ENCODE results near the gene CYFIP2. TPM values are rescaled to one million over a fixed set of nuclear protein-coding genes. Genes with fewer than 3 reads are reported as not detected.
A peak's percentile ranks its signal among the peaks of the same experiment; 100 is the strongest.
"Not testable (repeated sequence)": the region's sequence is repeated elsewhere in the genome, so short reads cannot be mapped to it uniquely, and the experiment has no call there.

The CYFIP2 gene
- total RNA-seq (ENCODE audit: insufficient read depth, low replicate concordance) = 319 TPM

- peak; percentile 50 for DNase-seq (ENCODE audit: low spot score)
Measured at GRCh38 chr5:157265714-157266285, at the start of gene CYFIP2. TSS of gene CYFIP2 (plus strand) at chr5:157266123. CDS start at chr5:157285362, 19,239 bp downstream.

DNA sequence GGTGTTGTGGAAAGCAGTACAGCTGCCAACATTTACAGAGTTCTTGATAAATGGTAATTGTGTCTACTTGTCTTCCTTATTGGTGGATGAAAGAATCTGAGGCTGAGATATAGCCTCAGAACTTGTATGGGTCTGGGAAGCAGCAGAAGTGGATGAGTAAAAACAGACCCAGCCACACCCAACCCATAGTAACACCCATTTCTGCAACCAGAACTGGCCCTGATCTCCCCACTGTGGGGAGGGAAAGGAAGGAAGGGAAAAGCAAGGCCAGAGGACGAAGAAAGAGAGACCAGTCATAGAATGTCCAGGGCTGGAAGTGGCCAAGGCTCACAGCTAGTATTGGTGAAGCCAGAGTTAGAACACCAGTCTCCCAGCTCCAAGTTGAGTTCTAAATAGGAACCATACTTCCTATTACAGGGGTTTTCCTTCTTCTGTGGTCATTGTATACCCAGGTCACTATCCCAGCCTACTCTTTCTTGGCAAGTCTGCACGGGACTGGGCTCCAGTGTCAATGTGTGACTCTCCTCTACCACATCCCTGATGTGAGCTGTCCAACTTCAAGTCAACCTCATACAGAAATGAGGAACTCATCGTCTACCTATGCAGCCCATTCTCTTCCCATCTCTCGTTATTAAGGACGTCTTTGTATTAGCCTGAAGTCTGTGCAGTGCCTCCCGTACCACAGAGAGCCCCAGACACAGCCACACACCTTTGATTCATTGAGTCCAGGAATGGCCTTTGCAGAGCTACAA, 49.4 kb upstream of the CYFIP2 start:
- peak; percentile 8 for DNase-seq (ENCODE audit: low spot score)

DNA sequence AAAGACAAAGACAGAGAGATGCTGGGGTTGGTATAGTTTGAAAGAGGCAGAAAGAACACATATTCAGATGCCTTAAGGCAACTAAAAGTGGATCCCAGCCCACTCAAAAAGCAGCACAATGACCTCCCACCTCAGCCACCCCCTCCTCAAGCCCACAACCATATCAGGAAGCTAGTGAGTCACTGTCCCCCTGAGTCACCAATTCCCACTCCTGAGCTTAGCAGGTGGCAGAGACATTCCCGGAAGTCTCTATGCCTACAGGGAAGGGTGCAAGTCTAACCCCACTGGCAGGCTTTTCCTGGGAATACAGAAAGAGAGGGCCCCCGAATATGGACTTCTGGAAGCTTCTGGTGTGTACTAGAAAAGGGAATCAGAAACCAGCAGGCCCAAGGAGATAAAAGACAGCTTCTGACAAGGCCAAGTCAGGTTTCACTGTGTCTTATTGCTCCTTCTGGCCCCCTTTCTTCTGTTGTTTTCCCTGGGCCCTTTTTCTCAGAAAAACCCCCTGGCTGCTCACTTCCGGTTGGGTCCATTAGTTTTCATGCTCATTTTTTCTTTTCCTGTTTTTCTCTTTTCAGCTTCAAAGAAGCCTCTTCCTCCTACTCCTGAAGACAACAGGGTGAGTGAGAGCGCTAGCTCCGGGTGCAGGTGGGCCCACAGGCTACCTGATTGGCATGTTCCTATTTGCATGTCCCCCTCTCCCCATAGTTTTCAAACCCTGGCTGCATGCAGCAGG, 48.5 kb upstream of the CYFIP2 start:
- DNase-seq (ENCODE audit: low spot score) = no peak

DNA sequence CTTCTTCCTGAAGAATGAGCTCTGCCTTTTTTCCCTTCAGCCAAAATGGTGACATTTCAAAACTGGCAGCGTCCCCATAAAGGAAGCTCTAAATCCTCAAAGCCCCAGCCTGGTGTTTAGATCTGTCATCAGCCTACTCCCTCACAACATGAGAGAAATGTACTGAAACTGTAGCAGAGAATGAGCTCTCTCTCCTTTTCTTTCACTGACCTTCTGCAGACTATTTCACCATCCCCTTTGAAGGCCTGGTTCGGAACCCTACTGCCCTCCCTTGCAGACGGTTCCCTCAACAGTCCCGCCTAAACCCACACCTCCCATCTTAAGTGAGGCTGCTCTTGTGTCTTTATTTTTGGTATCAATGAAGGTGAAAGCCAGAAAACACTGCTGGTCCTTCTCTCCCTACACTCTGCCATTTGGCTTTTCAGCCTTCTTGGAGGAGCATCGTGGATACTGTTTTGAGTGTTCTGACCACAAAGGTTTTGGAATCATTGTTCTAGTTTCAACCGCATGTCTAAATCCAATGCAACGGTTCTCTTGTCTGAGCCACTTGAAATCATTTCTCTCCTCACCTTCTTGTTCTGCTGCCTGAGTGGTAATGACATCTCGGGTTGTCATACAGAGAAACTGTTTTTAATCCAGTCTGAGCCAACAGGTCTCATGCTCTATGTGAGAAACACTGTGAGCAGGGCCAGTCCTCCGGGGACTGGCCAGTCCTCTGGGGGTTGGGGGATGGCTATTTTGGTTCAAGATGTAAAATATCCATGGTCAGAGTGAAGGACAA, 46.2 kb upstream of the CYFIP2 start:
- peak; percentile 96 for DNase-seq (ENCODE audit: low spot score)

DNA sequence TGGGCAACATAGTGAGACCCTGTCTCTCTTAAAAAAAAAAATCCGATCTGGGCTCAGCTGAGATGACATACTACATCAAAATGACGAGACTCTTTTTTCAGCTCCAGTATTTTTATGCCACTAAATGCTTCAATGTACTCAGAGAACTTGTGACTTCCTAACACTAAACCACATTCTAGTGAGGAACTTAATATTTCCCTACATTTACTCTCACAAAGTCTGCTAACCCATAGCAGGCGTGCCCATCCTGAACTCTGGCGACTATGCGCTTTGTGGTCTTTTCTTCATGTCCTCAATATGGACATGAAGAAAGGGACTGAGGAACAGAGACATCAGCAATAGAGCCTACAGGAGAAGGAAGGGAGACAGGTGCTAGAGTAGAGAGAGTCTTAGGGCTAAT, 44.0 kb upstream of the CYFIP2 start:
- no peak for DNase-seq (ENCODE audit: low spot score)

DNA sequence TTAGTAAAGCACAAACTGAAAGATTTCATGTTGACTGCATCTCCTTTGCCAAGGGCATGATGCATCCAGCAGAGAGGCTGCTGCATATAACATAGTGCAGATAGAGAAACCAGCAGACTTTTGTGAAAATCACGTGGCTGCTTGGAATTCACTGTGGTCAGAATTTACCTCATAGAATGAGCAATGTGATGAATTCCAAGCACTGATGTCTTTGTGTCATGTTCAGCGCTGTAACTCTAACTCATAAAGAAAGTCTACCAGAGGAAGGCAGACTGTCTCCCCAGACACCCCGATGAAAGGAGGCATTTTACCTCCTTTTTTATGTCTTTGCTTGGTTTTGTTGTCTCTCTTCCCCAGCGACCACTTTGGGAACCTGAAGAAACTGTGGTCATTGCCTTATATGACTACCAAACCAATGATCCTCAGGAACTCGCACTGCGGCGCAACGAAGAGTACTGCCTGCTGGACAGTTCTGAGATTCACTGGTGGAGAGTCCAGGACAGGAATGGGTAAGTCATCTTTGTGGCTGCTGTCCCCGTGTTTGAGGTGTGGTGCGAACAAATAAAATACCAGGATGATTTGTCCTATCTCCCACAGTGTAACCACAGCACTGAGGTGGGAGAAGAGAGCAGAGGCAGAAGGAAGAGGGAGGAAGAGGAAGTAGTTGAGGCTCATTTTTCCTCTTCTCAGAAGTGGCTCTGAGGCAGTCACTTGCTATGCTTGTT, 43.3 kb upstream of the CYFIP2 start:
- DNase-seq (ENCODE audit: low spot score) = peak; percentile 51

- no peak for DNase-seq (ENCODE audit: low spot score)
Measured at GRCh38 chr5:157225469-157226422, 40.2 kb upstream of the CYFIP2 start.

GRCh38 chr5:157230610-157231009, 35.3 kb upstream of the CYFIP2 start:
- DNase-seq (ENCODE audit: low spot score) = no peak

- DNase-seq (ENCODE audit: low spot score) = no peak
Measured at GRCh38 chr5:157232706-157233105, 33.2 kb upstream of the CYFIP2 start.

- no peak for DNase-seq (ENCODE audit: low spot score)
Measured at GRCh38 chr5:157233515-157233914, 32.4 kb upstream of the CYFIP2 start.

GRCh38 chr5:157236423-157236822, 29.5 kb upstream of the CYFIP2 start:
- no peak for DNase-seq (ENCODE audit: low spot score)

DNA sequence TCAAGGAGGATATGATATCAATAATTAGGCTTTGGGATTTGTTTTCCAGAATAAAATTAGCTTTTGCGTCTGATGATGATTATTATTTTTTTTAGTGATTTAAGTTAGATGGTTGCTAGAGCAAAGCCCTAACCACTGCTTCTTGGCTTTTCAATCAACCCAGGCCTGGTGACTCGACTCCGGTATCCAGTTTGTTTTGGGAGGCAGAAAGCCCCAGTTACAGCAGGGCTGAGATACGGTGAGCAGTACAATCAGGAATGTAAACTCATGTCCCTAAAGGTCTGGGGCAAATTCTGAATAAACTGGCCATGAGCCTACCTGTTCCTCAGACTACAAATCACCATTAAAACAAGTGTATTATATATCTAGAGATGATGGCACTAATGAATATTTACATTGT, 24.4 kb upstream of the CYFIP2 start:
- DNase-seq (ENCODE audit: low spot score) = no peak

DNA sequence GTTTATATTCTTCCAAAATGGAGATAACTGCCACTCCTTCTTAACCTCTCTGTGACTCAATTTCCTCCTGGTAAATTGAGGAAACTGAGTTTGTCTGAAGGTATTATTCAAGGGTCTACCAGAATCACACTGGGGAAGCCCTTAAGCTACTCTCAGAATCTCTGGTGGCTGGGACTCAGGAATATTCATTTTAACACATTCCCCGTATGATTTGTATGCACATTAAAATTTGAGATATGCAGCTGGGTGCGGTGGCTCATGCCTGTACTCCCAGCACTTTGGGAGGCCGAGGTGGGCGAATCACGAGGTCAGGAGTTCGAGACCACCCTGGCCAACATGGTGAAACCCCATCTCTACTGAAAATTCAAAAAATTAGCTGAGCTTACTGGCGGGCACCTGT, 21.2 kb upstream of the CYFIP2 start:
- not testable (repeated sequence) for DNase-seq (ENCODE audit: low spot score)

GRCh38 chr5:157245476-157245875, 20.4 kb upstream of the CYFIP2 start:
- DNase-seq (ENCODE audit: low spot score) = no peak

GRCh38 chr5:157245886-157246285, 20.0 kb upstream of the CYFIP2 start:
- no peak for DNase-seq (ENCODE audit: low spot score)

DNA sequence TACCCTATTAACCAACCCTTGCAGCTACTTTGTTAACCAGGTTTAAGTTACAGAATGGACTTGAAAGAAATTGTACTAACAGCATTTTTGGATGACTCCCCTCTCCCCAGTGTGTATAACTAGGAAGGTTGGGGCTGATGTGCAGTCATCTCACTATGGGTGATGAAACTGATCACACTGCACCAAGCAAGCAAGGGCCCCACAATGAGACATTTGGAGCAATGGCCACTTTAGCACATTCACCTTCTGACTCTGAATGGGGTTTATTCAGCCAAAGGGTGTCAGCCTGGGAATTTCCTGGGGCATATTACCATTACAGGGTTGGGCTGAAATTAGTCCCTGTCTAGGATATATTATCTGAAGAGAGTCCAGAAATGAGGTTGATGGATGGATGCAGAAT, 18.7 kb upstream of the CYFIP2 start:
- DNase-seq (ENCODE audit: low spot score) = no peak

- DNase-seq (ENCODE audit: low spot score) = no peak
Measured at GRCh38 chr5:157248821-157249470, 17.0 kb upstream of the CYFIP2 start.

DNA sequence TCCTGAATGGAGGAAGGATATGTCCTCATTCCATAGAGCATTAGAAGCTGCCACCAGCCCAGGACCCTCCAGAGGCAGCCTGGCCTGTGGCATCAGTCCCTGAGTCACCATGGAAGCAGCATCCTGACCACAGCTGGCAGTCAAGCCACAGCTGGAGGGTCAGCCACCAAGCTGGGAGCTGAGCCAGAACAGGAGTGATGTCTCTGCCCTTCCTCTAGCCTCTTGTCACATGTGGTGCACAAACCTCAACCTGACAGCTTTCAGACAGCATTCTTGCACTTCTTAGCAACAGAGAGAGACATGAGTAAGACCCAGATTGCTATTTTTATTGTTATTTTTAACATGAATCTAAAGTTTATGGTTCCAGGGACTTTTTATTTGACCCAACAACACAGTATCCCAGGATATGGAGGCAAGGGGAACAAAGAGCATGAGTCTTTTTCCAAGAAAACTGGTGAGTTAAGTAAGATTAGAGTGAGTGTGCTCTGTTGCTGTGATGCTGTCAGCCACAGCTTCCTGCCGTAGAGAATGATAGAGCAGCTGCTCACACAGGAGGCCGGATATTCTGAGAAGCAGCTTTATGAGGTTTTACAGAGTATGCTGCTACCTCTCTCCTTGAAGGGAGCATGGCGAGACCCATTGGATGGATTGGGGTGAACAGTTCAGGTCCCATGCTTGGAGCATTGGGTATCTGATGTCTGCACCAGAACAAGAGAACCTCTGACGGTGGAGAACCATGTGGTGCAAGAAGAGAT, 13.0 kb upstream of the CYFIP2 start:
- peak; percentile 58 for DNase-seq (ENCODE audit: low spot score)

GRCh38 chr5:157253547-157253946, 12.4 kb upstream of the CYFIP2 start:
- DNase-seq (ENCODE audit: low spot score) = peak; percentile 58
